Measurements from ENCODE around the gene SLC39A11. TPM values are rescaled to one million over a fixed set of nuclear protein-coding genes. Genes with fewer than 3 reads are reported as not detected.
"Not testable (repeated sequence)": the region's sequence is repeated elsewhere in the genome, so short reads cannot be mapped to it uniquely, and the experiment has no call there.

Gene SLC39A11
- total and polyA plus RNA-seq, 8 donors = 5.2 to 62.0 (median 12.9) TPM

DNA sequence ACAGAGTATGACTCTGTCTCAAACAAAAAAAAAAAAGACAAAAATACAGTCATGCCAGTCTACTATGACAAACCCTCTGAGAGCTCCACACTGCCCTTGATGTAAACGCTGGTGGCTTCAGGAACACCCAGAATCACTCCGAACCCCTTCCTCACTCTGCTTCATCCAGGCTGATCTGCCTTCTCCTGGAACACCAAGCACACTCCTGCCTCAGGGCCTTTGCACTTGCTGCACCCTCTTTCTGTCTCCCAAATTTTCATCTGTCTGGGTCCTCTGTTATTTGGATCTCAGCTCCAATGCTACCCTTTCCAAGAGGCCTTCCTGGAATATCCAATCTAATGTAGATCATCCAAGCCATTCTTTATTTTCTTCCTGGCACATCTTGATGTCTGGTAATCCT lies 7.9 kb upstream of the SLC39A11 start:
- 87 to 97% (median 93%) methylated on average over 2 of the region's 2 CpGs for WGBS, 5 donors
- TF ChIP-seq POLR2A (IDR thresholded peaks at IDR 0.05) (no peak), POLR2AphosphoS5 (IDR thresholded peaks at IDR 0.05) (no peak), EP300 (IDR thresholded peaks at IDR 0.05) (no peak)
- TF ChIP-seq, protein P1, sequence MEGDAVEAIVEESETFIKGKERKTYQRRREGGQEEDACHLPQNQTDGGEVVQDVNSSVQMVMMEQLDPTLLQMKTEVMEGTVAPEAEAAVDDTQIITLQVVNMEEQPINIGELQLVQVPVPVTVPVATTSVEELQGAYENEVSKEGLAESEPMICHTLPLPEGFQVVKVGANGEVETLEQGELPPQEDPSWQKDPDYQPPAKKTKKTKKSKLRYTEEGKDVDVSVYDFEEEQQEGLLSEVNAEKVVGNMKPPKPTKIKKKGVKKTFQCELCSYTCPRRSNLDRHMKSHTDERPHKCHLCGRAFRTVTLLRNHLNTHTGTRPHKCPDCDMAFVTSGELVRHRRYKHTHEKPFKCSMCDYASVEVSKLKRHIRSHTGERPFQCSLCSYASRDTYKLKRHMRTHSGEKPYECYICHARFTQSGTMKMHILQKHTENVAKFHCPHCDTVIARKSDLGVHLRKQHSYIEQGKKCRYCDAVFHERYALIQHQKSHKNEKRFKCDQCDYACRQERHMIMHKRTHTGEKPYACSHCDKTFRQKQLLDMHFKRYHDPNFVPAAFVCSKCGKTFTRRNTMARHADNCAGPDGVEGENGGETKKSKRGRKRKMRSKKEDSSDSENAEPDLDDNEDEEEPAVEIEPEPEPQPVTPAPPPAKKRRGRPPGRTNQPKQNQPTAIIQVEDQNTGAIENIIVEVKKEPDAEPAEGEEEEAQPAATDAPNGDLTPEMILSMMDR (IDR thresholded peaks at IDR 0.05) = no peak
- H3K27ac ChIP-seq = no peak overlapping the region

DNA sequence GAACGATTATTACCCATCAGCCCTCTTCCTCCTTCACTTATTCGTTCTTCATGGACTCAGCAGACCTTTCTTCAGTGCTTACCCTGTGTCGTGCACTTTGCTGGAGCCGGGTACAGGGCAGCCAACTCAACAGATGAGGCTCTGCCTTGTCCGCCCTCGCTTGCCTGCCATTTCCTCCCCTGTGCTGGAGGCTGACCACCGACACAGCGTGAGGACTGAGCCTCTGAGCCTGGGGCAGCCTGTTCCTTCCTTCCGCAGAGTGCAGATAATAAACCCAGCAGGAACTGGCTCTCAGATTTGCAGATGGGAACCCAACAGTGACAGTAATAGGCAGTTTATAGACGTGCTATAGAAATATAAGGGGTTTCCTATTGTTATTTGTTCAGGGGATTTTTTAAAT lies 7.0 kb upstream of the SLC39A11 start:
- Histone ChIP-seq H3K4me3 (no peak overlapping the region), H3K27ac (no peak overlapping the region), H3K36me3 (no peaks in the 10 kb centered on the region), H3K4me1 (no peaks in the 10 kb centered on the region), H3K27me3 (no peaks in the 10 kb centered on the region), H3K9me3 (no peaks in the 10 kb centered on the region)
- intact Hi-C loops (cut with DNase I; ENCODE audit: low total_unique reads) = no loop called here
- no peak for DNase-seq
- 63 to 76% (median 71%) methylated on average over 10 of the region's 10 CpGs for WGBS, 5 donors
- TF ChIP-seq EP300 (IDR thresholded peaks at IDR 0.05) = no peak
- TF ChIP-seq POLR2A (IDR thresholded peaks at IDR 0.05) = no peak
- TF ChIP-seq, protein P1 (IDR thresholded peaks at IDR 0.05) = no peak
- no peak for TF ChIP-seq POLR2AphosphoS5 (IDR thresholded peaks at IDR 0.05)

More for the DNA sequence above, 7.9 kb upstream of the SLC39A11 start:
- H3K27me3 ChIP-seq = no peaks in the 10 kb centered on the region
- no peaks in the 10 kb centered on the region for H3K4me1 ChIP-seq
- H3K9me3 ChIP-seq = peaks cover 0 to 6% (median 0%) of the 10 kb centered on the region in 4 donors
- no peak for DNase-seq
- no peak overlapping the region for H3K4me3 ChIP-seq
- H3K36me3 ChIP-seq = no peaks in the 10 kb centered on the region
- intact Hi-C loops (cut with DNase I; ENCODE audit: low total_unique reads) = no loop called here

DNA sequence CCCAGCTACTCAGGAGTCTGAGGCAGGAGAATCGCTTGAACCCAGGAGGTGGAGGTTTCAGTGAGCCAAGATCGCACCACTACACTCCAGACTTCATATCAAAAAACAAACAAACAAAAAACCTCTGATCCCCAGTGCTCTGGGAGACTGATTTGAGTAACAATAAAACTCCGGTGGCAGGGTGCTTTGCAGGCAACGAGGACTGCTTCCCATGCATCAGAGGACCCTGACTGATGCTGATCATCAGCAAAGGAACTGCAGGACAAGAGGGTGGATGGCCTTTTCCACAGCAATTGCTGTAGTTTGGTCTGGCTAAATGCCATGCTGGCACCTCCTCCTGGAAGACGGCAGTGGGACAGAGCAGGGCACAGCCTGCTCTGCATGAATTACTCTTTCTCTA lies 6.4 kb upstream of the SLC39A11 start:
- Histone ChIP-seq H3K27me3 (no peaks in the 10 kb centered on the region), H3K27ac (no peak overlapping the region), H3K4me3 (no peak overlapping the region), H3K4me1 (no peaks in the 10 kb centered on the region), H3K36me3 (no peaks in the 10 kb centered on the region), H3K9me3 (no peaks in the 10 kb centered on the region)
- intact Hi-C loops (cut with DNase I; ENCODE audit: low total_unique reads) = no loop called here
- no peak for DNase-seq
- TF ChIP-seq POLR2A (IDR thresholded peaks at IDR 0.05) (no peak), EP300 (IDR thresholded peaks at IDR 0.05) (no peak), POLR2AphosphoS5 (IDR thresholded peaks at IDR 0.05) (no peak)
- TF ChIP-seq, protein P1 (IDR thresholded peaks at IDR 0.05) = no peak
- WGBS, 5 donors = 22 to 58% (median 32%) methylated on average over 5 of the region's 5 CpGs

DNA sequence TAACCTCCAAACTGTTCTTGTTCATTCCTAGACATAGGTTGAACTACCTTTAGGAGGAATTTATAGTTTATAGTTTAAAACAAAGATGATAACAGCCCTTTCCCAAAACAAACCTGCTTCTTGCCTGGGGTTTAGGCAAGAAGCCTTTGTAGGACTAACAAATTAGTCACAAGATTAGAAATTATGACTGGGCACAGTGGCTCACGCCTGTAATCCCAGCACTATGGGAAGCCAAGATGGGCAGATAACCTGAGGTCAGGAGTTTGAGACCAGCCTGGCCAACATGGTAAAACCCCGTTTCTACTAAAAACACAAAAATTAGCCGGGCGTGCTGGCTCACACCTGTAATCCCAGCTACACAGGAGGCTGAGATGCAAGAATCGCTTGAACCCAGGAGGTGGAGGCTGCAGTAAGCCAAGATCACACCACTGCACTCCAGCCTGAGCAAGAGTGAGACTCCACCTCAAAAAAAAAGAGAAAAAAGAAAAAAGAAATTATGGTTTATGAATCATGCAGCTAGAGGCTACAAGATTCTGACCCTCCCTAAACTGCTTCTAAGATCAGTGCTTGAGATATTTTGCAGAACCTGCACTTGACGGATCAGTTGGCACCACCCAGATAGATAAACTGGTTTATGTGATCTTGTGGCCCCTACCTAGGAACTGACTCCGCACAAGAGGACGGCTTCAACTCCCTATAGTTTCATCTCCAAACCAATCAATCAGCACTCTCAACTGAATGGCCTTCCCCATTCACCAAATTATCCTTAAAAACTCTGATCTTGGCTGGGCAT lies 5.7 kb upstream of the SLC39A11 start:
- WGBS, 5 donors = 67 to 83% (median 68%) methylated on average over 8 of the region's 8 CpGs
- H3K36me3 ChIP-seq; H3K27ac ChIP-seq; H3K9me3 ChIP-seq; intact Hi-C loops (cut with DNase I; ENCODE audit: low total_unique reads); H3K4me1 ChIP-seq; DNase-seq; H3K27me3 ChIP-seq; H3K4me3 ChIP-seq: not testable (repeated sequence)

DNA sequence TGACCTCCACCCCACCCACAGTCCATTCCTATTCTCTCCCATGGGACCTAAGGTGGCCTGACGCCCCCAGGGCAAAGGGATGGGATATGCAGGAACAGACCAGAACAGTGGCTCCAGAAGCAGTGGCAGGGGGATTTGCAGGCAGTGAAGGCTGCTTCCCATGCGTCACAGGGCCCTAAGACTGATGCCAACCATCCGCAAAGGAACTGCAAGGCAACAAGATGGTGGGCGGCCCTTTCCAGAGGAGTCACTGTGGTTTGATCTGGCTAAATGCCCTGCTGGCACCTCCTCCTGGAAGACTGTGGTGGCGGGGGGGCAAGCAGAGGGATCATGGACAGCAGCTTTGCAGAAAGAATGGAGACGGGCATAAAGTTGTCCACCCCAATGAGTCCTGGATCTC lies 4.4 kb upstream of the SLC39A11 start:
- Histone ChIP-seq H3K36me3 (no peaks in the 10 kb centered on the region), H3K4me3 (no peak overlapping the region), H3K4me1 (peaks cover 4 to 10% (median 8%) of the 10 kb centered on the region in 4 donors), H3K27ac (no peak overlapping the region), H3K9me3 (no peaks in the 10 kb centered on the region), H3K27me3 (no peaks in the 10 kb centered on the region)
- TF ChIP-seq POLR2AphosphoS5 (IDR thresholded peaks at IDR 0.05) = no peak
- TF ChIP-seq EP300 (IDR thresholded peaks at IDR 0.05) = no peak
- no peak for TF ChIP-seq POLR2A (IDR thresholded peaks at IDR 0.05)
- TF ChIP-seq, protein P1 (IDR thresholded peaks at IDR 0.05) = no peak
- DNase-seq = no peak
- intact Hi-C loops (cut with DNase I; ENCODE audit: low total_unique reads) = no loop called here
- WGBS, 5 donors = 64 to 77% (median 76%) methylated on average over 6 of the region's 6 CpGs
